ENCODE results near the gene CFAP54.
"Not testable (repeated sequence)": the region's sequence is repeated elsewhere in the genome, so short reads cannot be mapped to it uniquely, and the experiment has no call there.

The CFAP54 gene

DNA sequence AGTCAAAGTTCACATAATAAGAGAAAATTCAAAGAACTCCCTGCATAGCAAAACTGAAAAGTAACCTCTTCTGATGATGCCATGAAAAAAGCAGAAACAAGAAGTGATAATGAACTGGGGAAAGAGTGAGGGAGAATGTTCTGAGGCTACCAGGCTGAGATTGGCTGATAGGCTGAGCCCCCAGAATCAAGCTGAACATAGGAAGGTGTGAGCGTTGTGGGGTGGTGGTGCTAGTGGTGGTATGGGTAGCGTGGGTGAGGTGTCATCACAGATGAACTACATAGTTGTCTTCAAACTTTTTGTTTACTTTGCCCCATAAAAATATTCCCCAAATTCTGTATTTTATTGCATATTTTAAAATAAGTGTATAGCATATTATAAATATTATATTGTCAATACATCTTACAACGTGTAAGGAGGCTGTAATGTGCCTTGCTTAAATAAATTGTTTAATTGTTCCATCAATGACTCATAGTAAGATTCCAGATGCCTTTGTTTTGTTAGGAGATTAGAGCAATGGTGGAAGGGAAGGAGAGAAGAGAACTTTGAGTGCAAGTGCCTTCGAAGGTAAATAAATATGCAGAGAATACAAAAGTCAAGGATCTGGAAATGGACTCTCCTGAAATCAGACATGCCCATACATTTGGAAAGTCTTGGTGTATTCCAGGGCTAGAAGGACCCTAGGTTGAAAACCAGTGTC, 15.8 kb upstream of the CFAP54 start:
- peak; percentile 19 for DNase-seq

DNA sequence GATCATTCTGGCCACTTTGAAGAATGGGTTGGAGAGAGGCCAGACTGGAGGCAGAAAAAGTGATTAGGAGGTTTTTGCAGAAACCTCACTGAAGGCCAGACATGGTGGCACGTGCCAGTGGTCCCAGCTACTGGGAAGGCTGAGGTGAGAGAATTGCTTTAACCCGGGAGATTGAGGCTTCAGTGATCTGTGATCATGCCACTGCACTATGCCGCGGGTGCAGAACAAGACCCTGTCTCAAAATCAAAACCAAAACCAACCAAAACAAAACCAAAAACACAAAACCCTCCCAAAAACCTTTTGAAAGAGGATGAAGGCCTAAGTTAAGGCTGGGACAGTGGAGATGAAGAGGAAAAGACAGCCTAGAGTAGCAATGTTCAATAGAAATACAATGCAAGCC, 15.2 kb upstream of the CFAP54 start:
- DNase-seq: no peak

DNA sequence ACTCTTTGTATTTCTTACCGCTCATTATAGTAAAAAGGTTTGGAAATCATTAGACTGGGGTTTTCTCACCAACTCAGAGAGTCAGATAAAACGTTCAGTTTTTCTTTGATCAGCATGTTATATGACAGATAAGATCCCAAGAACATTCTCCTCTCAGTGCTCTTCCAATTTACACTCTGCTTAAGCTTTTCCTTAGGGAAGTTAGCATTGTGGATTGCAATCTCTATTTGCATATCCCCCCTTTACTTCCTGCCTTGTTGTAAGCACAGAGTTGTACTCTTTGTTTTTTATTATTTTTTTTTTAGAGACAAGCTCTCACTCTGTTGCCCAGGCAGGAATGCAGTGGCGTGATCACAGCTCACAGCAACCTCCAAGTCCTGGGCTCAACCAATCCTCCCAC, 11.4 kb upstream of the CFAP54 start:
- no peak for DNase-seq

DNA sequence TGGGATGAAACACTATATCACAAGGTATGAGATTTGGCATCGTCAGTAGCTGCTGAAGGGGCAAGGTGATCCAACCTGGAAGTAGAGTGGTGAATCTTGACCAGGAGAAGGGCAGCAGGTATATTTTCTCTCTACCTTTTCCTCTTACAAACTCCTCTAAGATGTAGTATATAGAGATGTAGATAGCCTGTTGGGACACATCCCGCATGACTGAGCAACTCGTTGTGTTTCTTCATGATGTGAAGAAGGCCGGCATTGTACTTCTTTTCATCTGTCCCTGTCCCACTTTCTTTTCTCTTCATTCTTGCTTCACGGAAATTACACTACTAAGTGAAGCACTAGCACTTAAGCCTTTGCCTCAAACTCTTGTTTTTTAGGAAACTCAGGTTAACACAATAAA, 7.3 kb upstream of the CFAP54 start:
- no peak for DNase-seq

DNA sequence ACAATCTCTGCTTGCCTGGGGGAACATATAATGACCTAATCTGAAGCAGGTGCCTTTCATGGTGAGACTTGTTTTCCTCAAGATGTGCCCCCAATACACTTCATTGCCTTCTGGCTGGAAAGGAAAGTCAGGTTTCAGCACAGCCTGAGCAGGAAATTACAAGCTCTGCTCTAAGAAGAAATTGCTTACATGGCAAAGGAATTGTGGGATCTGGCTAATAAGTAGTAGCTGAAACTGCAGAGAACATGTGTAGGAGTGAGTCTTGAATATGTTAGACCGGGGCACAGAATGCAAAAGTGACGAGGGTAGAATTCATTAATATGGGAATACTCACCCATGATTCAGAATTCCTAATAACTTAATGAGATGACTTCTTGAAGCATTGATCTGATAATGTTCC, 6.3 kb upstream of the CFAP54 start:
- no peak for DNase-seq

DNA sequence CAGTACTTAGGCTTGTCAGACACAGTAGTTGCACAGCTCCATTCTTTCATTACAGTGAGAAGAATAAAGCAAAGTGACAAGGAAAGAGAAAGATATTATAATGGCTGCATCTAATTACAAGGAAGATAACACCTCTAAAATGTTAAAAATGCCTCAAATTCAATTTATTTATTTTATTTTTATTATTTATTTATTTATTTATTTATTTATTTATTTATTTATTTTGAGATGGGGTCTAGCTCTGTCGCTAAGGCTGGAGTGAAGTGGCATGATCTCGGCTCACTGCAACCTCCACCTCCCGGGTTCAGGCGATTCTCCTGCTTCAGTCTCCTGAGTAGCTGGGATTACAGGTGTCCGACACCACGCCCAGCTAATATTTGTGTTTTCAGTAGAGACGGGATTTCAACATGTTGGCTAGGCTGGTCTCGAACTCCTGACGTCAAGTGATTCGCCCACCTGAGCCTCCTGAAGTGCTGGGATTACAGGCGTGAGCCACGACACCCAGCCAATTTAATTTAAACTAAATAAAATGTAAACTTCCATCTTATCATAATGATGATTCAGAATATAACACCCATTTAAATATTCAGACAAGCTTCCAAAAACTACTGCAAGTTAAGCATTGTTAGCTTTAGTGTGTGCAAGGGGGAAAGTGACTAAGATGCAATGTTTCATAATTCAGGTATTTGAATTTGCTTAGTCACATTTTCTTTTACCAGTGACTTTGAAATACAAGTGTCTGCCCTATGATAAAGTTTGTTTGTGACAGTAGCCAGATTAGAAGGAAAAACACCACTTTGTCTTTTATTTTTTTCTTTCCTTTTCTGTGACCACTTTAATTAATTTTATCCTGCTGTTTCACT, 2.4 kb upstream of the CFAP54 start:
- no peak for DNase-seq

DNA sequence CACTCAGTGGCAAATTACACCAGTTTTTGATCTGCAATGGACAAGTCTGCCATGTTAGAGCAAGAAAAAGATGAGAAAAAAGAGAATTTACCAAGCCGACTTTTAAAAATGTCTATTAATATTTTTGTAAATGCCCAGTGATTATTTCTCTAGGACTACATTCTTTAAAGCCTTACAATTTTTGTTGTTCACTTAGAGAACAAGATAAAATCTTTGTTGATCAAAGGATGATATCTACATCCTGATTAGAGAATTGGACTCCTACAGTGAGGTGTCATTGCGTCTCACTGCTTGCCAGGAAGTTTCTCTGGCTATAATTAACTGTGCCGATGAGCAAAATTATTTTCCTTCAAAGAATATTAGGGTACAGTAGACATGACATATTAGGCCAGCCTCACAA, 1.7 kb upstream of the CFAP54 start:
- DNase-seq: no peak

DNA sequence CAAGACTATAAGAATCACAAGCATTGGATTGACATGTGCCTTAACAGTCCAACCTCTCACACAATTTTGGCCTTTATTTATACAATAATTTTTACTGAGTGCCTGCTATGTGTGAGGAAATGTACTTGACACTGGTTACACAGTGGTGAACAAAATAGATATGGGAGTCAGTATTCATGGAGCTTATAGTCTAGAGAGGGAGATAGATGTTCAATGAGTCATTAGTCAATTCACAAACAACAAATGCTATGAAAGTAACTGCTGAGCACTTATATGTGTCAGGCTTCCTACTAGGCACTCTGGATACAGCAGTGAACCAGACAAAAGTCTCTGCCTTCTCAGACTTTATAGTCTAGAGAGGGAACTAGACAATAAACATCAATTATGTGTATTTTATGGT, 3.7 kb downstream of the CFAP54 start:
- DNase-seq: no peak

DNA sequence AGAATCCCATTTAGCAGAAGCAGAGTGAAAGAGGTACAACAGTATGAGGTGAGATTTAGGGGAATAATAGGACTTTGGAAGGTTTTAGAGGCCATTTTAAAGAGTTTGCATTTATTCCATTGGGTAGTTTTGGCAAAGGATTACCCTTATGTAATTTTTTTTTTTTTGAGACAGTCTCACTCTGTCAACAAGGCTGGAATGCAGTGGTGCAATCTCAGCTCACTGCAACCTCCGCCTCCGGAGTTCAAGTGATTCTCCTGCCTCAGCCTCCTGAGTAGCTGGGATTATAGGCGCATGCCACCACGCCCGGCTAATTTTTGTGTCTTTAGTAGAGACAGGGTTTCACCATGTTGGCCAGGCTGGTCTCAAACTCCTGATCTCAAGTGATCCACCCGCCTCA, 4.8 kb downstream of the CFAP54 start:
- DNase-seq: not testable (repeated sequence)

DNA sequence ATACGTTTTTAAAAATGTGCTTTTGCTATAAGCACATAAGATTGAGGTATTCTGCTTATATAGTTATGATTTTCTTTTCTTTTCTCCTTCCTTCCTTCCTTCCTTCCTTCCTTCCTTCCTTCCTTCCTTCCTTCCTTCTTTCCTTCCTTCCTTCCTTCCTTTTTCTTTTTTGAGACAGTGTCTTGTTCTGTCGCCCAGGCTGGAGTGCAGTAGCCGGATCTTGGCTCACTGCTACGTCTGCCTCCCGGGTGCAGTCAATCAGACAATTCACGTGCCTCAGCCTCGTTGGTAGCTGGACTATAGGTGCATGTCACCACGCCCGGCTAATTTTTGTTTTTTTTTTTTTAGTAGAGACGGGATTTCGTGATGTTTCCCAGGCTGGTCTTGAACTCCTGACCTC, 5.8 kb downstream of the CFAP54 start:
- DNase-seq: no peak

DNA sequence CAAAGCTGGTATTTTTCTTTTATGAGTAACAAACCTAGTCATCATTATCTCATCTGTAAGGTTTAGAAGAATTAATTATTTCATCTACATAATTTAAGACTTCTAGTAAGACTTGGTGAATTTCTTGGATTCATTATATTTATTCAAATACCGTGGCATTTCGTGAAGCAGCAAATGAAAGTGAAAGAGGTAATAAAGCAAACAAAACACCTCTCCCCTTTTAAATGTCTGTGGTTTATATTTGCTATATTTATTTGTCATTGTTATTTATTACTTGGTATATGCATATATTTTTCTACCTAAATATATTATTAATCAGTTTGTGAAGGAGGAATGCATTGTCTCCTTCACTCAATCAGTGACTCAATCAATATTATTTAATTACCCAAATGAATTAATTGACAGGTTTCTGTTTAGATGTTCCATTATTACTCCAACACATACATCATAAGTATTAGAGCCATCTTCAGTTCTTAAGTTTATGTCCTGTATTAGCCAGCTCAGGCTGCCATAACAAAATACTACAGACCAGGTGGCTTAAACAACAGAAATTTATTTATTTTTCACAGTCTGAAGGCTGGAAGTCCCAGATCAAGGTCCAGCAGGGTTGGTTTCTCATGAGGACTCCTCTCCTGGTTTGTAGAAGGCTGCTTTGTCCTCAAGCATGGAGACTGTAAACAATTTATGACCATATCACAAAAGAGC, 6.6 kb downstream of the CFAP54 start:
- no peak for DNase-seq

DNA sequence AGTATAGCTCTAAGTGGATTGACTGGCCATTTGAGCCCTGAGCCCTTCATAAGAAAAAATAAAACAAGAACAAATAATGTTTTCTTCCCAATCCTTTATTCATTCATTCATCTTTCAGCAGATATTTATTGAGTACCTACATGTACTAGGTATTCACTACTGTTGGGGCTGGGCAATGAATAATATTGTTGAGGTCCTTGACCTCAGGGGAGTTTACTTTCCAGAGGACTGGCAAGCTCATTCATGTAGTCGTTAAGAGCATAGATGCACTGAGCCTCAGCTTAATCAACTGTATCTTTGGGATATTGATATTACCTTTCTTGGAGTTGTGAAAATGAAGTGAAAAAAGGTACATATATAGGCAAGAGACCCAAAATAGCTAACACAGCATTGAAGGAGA, 7.6 kb downstream of the CFAP54 start:
- DNase-seq: no peak

DNA sequence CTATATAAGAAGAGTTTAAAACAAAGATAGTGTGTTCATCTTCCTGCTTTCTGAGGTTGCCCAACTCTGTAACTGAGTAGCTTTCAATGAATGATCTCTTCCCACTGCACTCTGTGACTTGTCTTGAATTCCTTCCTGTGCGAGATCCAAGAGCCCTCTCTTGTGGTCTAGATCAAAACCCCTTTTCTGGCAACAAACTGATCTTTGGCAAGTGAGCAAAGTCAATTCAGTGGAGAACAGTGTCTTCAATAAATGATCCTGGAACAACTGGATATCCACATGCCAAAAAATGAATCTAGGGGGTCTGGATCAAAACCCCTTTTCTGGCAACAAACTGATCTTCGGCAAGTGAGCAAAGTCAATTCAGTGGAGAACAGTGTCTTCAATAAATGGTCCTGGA, 8.5 kb downstream of the CFAP54 start:
- no peak for DNase-seq

DNA sequence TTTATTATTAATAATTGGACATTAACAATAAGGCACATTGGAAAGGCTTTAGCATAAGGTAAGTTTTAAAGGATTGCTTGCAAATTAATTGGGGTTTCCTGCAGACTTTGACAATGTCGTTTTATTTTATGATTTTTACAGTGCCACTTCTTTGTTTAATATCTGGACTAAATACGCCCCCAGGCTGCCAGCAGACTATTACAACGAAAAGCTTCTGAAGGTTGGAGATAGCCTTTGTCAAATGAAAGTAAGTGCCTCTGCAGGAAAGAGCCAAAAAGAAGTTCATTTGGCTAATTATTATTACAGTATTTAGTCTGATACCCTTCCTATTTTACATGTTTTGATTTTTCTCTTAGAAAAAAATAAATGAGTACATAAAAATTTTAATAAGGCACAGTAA, 11.3 kb downstream of the CFAP54 start:
- no peak for DNase-seq

DNA sequence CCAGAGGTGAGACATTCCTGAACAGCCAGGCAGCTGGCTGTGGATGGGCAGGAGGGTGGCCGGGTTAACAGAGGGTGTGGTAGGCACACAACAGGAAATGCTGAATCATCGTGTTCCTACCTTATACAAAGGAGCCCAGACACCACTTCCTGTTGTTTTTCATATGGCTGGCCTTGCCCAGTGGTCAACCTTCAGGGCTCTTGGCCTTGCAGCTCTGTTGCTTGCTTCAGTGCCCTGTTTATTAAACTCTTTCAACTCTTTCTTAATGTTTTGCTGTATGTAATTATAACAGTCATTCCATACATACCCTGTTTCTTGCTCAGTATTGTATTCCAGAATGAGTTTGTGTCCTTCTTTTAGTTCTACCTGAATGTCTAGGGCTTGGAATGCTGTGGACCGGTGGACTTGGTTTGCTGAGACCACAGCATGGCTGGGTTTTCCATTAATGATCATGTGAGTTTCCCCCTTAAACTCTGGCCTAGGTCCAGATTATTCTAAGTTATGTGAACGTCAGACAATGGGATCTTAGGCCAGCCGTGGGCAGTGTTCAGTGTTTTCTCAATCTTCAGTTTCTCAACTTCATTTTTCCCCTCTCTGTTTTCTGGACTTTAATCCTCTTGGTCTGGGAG, 11.9 kb downstream of the CFAP54 start:
- DNase-seq: peak; percentile 19

DNA sequence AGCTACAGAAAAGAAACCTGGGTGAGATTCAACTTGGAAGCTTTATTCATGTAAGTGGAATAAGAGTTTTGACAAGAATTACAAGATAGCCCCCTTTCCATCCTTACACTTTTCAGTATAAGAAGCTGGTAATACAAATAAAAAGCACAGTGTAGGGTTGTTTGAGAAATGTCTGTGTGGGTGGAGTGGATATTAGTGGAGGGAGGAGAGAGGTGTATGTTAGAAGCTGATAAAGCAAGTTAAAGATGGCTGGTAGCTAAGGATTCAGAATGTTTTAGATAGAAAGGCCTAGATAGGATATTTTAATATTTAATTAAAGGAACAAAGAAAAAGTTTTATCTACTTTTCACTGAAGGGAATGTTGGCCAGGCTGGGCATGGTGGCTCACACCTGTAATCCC, 12.5 kb downstream of the CFAP54 start:
- no peak for DNase-seq

DNA sequence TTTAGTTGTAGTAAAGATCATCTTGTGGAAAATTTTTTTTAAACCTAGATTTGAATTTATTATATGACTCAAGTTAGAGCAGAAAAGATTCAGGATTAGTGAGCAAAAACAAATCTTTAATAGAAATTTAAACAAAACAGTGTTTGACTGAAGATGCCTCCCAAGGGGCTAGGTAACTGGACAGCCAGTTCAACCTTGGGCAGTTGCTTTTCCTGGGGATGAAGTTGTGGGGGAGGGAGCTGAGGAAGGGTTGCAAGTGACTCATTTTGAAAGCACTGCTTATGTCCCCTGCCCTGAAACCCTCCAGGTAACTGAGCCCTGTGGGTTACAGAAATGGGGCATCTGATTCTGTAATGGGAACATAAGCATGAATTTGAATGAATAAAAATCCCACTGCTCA, 13.1 kb downstream of the CFAP54 start:
- DNase-seq: no peak

DNA sequence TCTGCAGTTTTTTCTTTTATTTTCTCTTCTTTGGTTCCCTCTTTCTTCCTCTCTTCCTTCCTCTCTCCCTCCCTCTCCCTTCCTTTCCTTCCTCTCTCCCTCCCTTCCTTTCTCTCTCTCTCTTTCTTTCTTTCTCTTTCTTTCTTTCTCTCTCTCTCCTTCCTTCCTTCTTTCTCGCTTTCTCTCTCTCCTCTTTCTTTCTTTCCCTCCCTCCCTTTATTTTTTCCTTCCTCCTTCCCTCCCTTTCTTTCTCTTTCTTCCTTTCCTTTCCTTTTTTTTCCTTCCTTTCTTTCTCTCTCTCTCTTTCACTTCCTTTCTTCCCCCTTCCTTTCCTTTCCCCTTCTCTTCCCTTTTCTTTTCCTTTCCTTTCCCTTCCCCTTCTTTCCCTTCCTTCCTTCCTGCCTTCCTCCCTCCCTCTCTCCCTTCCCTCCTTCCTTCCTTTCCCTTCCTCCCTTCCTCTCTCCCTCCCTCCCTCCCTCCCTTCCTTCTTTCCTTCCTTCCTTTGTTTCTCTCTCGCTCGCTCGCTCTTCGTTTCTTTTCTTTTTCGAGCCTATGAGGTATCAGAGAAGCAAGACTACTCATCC, 13.7 kb downstream of the CFAP54 start:
- DNase-seq: no peak

DNA sequence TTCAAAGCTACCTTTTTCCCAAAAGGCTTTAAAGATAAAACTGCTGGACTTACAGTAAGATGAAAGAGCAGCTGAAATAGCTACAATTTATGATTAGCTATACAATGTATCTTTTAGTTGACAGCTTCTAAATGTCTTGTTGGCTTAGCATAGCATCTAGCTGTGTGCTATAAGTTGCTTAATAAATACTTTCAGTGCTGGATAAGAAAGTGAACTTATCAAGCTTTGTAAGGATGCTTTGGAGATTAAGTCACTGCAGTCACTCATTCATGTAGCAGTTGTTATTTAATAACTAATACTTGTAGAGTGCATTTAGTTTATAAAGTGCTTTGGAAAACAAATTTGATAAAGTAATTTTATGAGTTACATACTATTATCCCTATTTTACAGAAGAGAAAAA, 14.6 kb downstream of the CFAP54 start:
- no peak for DNase-seq

DNA sequence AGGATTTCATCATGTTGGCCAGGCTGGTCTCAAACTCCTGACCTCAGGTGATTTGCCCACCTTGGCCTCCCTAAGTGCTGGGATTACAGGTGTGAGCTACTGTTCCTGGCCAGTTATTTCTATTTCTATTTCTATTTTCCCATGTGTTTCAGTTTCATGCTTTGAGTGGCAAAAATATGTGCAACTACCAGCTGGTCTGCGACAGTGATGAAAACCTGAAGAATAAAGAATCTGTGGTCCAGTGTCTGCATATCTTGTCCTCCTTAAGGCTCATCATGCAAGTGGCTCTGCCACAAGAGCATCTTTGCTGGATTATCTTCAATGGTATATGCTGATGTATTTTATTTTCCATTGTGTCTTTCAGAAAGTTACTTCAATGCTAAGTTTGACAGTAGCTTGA, 17.4 kb downstream of the CFAP54 start:
- no peak for DNase-seq

DNA sequence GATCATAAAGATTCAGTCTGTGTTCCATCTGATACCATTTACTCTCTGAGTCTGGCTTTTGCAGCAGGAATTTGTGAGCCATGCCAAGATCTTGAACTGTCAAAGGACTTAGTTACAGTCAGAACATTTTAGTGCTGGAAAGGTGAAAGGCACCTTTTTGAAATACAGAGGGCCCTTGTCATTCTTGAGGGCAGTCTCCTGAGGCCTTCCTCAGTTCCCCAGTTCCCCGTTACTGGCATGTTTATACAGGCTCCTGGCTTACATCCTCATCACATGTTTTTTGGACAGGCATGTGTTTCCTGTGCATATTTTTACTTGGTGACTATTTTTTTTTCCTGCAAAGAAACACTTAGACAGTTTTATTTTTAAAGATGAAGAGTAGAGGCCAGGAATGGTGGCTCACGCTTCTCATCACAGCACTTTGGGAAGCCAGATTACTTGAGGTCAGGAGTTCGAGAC, 21.0 kb downstream of the CFAP54 start:
- DNase-seq: no peak

DNA sequence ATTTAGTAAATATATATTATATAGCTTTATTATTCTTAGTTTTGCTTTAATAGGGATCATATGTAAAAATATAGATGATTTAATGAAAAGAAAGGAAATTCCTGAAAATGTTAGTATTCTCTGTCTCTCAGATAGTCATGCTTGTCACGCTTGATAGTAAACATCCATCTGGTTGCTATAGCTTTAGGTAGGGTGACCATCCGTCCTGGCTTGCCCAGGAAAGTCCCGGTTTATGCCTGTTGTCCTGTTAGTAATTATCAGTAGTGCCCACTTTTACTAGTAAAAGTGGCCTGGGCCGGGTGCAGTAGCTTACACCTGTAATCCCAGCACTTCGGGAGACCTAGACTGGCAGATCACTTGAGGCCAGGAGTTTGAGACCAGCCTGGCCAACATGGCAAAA, 23.8 kb downstream of the CFAP54 start:
- no peak for DNase-seq

DNA sequence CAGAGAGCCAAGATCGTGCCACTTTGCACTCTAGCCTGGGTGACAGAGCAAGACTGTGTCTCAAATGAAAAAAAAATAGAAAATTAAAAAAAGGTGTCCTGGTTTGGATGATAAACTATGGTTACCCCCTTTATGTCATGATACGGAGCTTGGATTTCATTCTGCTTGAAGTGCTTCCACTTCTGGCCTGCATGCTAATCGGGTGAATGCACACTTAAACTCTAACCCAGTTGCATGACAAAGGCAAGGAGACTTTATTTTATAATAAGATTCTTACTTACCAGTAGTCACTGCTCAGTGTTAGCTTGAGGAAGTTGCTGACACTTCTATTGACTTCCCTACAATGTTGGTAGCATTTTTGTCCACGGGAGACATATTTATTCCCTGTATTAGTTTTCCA, 24.3 kb downstream of the CFAP54 start:
- no peak for DNase-seq
